Measurements from ENCODE around the gene HTR7.
"Not testable (repeated sequence)": the region's sequence is repeated elsewhere in the genome, so short reads cannot be mapped to it uniquely, and the experiment has no call there.

HTR7 gene

GRCh38 chr10:90856964-90857634 is 740 bp downstream of the HTR7 start:
- no peak for DNase-seq

- no peak for DNase-seq
These were observed 1.6 kb downstream of the HTR7 start for GRCh38 chr10:90856261-90856660.

- no peak for DNase-seq
These were observed 2.7 kb downstream of the HTR7 start for GRCh38 chr10:90855126-90855525.

GRCh38 chr10:90849956-90850749 is 7.7 kb downstream of the HTR7 start:
- DNase-seq: no peak

GRCh38 chr10:90847436-90847835 is 10.4 kb downstream of the HTR7 start:
- no peak for DNase-seq

- DNase-seq: no peak
These were observed 11.1 kb downstream of the HTR7 start for GRCh38 chr10:90846746-90847145.

- DNase-seq: no peak
These were observed 12.1 kb downstream of the HTR7 start for GRCh38 chr10:90845726-90846125.

- no peak for DNase-seq
These were observed 15.1 kb downstream of the HTR7 start for GRCh38 chr10:90842725-90843124.

- DNase-seq: no peak
These were observed 20.4 kb downstream of the HTR7 start for GRCh38 chr10:90837486-90837885.

GRCh38 chr10:90834326-90834725 is 23.5 kb downstream of the HTR7 start:
- DNase-seq: no peak

GRCh38 chr10:90832111-90832510 is 25.7 kb downstream of the HTR7 start:
- no peak for DNase-seq

GRCh38 chr10:90822508-90822907 is 35.3 kb downstream of the HTR7 start:
- DNase-seq: no peak

- DNase-seq: not testable (repeated sequence)
These were observed 36.0 kb downstream of the HTR7 start for GRCh38 chr10:90821864-90822263.

- no peak for DNase-seq
These were observed 37.9 kb downstream of the HTR7 start for GRCh38 chr10:90819911-90820310.

- DNase-seq: no peak
These were observed 39.1 kb downstream of the HTR7 start for GRCh38 chr10:90818736-90819135.

GRCh38 chr10:90817128-90817889 is 40.5 kb downstream of the HTR7 start:
- no peak for DNase-seq

GRCh38 chr10:90816466-90816865 is 41.4 kb downstream of the HTR7 start:
- DNase-seq: no peak

GRCh38 chr10:90813594-90814365 is 44.1 kb downstream of the HTR7 start:
- no peak for DNase-seq

GRCh38 chr10:90807106-90807505 is 50.7 kb downstream of the HTR7 start:
- not testable (repeated sequence) for DNase-seq

- DNase-seq: no peak
These were observed 51.2 kb downstream of the HTR7 start for GRCh38 chr10:90806677-90807076.

GRCh38 chr10:90805206-90805605 is 52.6 kb downstream of the HTR7 start:
- DNase-seq: no peak

GRCh38 chr10:90804354-90804753 is 53.5 kb downstream of the HTR7 start:
- DNase-seq: no peak

- no peak for DNase-seq
These were observed 56.2 kb downstream of the HTR7 start for GRCh38 chr10:90801608-90802007.

All from femur (tissue), 1 donor.